GM18519 (cell line): ENCODE measurements around the gene SLC34A3.

Source experiments
- ATAC-seq: cut with Tn5 transposase; IDR thresholded peaks from one replicate; pipeline ENCODE4 v1.9.1; 2021; ENCODE audit warnings: mild to moderate bottlenecking, moderate library complexity; ENCODE audit not compliant: unreplicated experiment, low FRiP score

Gene SLC34A3

DNA sequence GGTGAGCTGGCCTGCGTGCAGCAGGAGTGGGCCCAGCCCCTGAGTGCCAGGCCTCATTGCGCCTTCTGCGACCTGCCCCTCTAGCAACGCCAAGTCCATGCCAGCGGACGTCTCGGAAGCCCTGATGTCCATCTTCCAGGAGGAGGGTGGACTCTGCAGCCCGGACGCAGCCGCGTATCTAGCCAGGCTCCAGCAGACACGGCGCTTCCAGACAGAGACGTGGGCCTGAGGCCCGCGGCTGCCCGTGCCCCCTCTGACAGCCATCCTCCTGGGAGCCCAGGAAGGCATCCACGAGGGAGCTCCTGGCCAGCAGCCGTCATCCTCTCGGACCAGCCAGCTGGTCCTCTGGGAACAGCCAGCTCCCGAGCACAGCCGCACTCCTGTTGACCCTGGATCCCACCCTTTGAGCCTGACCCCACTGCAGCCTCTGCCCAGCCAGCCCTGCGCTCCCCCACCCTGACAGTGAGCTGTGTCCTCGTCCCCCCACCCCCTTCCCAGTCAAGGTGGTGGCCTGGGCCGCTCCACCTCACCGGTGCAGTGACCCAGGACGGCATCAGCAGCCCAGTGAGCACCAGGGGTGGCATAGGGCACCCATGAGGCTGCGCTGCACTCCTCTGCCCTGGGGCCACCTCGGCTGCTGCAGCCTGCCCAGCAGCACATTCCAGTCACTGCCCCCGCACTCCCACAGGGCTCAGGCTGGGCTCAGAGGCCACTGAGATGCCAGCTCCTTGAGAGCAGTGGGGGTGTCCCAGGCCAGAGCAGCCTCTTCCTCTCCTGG lies 14.3 kb upstream of the SLC34A3 start:
- no peak for ATAC-seq

DNA sequence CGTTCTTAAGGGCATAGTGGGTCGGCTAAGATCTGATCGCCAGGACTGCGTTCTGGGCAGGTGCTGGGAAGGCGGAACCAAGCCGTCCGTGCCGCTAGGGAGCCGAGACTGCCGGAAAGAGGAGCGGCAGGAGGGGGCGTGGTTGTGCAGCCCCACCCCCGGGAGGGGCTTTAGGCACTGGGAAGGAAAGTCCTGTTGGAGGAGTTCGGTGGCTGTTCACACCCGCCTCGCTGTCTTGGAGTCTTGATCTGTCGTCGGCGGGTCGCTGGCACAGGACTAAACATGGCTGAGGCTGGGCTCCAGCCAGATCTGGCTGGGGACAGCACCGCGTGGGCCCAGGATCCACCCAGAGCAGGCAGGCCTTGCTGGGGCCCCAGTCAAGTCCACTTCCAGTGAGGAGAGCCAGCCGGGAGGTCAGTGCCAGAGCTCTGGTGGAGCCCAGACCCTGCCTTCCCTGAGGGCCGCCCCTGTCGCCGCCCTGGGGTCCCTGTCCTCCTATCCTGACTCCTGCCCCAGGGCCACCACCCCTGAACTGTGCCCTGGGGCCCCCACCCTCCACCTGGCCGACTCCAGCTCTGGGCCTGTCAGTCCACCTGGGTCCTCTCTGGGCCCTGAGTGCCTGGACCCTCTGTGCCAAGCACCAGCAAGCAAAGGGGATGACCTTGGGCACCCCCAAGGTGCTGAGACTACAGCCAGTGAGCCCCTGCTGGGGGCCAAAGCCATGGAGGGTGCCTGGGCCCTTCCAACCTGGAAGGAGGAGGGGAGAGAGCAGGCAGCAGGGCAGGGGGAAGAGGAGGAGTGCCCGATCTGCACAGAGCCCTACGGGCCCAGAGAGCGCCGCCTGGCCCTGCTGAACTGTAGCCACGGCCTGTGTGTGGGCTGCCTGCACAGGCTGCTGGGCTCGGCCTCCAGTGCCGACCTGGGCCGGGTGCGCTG lies 13.2 kb upstream of the SLC34A3 start:
- ATAC-seq: no peak

- no peak for ATAC-seq
Measured at GRCh38 chr9:137218212-137218753, 12.4 kb upstream of the SLC34A3 start.

DNA sequence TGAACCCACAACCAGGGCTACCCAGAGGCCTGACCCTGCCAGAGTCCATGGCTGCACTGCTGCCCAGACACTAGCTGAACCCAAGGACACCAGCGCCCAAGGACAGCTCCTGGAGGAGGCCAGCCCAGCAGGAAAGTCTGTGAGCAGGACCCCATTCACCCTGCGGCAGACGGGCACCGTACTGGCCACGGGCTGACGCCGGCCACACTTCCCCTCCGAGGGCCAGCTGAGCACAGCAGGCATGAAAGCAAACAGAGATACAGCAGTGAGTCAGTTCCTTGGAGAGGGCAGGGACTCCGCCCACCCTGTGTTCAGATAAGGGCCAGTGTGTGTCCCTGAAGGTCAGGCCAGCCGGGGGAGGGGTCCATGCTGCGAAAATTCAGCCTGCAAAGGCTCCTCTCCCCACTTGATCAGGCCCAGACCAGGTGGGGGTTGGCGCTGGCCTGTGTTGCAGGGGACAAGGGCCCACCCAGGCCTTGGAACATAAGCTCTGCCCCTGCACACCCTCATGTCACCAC lies 11.9 kb upstream of the SLC34A3 start:
- no peak for ATAC-seq

DNA sequence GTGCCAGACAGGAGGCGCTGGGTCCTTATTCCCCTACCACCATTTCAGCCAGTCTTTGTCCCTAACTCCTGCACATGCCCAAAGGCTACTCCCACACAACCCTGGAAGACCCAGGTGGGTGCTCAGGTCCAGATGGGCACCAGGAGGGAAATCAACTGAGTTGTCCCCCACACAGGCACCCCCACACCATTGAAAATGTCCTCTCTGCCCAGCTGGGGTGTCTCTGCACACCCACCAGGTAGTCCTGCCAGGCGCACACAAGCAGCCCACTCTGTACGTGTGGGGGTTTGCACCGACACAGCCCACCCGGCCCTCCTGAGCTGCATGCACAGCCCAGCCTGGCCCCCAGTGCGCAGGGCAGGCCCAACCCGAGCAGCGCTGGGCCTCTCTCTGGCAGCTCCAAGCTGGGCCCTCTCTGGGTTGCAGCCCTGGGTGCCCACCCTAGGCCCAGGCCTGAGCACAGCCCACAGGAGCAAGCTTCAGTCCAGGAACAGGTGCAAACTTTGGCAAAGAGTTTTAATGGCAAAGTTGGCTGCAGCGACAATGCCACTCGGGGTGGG lies 10.9 kb upstream of the SLC34A3 start:
- ATAC-seq: no peak

- no peak for ATAC-seq
Measured at GRCh38 chr9:137220317-137221094, 10.2 kb upstream of the SLC34A3 start.

GRCh38 chr9:137221095-137221505 lies 9.6 kb upstream of the SLC34A3 start:
- no peak for ATAC-seq

- no peak for ATAC-seq
Measured at GRCh38 chr9:137221506-137222111, 9.1 kb upstream of the SLC34A3 start.

- ATAC-seq: no peak
Measured at GRCh38 chr9:137222190-137223077, 8.3 kb upstream of the SLC34A3 start, which contains the start of gene RNF208. RNF208 (minus strand) TSS chr9:137222240; CDS start chr9:137221212, 1,028 bp downstream.

DNA sequence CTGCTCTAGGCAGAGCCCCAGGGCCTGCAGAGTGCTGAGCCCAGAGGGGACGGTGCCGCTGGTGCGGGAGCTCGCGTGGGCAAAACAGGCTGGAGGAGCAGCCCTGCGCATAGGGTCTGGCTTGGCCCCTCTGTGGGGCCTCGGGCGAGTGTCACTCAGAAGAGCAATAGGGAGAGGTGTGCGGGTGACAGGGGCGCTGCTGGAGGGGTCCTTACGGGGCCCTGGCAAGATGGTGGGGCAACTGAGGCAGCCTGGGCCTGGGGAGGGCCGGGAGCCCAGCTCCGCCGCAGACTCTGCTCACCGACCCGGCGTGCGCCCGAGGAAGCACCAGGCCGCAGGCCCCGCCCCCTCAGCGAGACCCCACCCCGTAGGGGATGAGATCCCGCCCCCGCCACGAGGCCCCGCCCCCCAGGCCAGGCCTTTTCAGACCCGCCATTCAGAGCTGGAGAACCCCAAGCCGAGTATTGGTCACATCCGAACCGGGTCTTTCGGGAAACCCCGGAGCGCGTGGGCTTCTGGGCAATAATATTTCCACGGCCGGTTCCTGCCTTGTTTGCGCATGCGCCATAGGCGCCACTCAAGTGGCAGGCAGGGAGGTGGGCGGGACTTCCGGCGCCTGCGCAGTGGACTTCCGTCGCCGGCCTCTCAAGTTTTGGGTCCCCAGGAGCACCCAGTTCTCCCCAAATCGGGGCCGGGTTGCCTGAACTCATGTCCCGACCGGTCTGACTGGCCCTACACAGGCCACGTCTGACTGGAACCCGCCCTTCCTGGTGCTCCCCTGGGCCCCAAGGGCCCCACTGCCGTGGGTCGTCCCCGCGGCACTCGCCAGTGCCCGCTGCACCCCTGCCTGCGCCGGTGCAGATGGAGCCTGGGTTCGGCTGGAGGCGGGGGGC lies 7.4 kb upstream of the SLC34A3 start:
- ATAC-seq: peak; percentile 45

DNA sequence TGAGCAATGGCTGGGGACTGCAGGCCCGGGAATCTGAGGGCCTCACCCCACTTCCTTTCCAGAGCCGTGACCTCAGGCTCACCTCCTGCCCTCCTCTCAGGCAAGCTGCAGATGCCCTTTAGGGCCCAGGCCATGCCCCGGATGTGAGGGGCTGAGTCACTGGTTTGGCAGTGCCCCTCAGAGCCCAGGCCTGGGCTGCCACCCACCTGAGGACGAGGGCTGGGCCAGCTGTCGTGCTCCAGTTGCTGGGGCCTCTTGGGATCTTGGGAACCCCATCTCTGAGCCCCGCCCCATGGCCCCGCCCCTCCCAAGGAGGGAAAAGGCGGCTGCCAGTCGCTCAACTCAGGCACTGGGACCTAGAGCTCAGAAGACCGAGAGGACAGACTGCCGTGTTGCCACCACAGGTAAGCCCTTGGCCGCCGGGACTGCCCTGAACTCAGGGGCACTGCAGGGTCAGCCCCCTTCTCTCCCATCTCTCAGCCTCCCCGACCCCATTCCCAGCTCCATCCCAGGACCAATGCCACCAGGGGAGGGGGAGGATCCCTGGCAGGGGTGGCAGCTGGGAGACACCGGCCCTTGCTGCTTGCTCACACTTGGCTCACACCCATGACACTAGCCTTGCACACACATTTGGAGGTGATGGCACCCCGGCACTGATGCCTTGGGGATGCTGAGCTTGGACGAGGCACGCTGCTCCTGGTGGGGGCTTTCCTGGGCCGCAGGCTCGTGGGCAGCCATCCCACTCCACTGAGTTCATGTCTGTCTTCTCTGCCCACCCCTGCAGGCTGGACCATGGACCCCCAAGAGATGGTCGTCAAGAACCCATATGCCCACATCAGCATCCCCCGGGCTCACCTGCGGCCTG lies 5.6 kb upstream of the SLC34A3 start, which contains the start of gene CYSRT1:
Gene CYSRT1, plus strand, starts transcription at position 345 of the 865 bp plus-strand sequence. Its CDS starts 448 bp downstream, at position 793.
- ATAC-seq: no peak

DNA sequence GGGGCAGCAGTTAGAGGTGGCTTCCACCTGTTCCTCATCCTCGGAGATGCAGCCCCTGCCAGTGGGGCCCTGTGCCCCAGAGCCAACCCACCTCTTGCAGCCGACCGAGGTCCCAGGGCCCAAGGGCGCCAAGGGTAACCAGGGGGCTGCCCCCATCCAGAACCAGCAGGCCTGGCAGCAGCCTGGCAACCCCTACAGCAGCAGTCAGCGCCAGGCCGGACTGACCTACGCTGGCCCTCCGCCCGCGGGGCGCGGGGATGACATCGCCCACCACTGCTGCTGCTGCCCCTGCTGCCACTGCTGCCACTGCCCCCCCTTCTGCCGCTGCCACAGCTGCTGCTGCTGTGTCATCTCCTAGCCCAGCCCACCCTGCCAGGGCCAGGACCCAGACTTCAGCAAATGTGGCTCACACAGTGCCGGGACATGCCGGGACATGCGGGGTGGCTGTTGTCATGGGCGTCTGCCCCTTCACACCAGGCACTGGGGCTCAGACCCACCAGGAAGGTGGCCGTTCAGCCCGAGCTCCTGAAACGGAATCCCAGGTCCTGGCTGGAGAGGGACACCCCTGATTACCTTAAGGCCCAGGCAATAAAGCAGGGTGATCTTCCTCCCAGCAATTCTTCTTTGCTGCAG lies 4.9 kb upstream of the SLC34A3 start:
- no peak for ATAC-seq

DNA sequence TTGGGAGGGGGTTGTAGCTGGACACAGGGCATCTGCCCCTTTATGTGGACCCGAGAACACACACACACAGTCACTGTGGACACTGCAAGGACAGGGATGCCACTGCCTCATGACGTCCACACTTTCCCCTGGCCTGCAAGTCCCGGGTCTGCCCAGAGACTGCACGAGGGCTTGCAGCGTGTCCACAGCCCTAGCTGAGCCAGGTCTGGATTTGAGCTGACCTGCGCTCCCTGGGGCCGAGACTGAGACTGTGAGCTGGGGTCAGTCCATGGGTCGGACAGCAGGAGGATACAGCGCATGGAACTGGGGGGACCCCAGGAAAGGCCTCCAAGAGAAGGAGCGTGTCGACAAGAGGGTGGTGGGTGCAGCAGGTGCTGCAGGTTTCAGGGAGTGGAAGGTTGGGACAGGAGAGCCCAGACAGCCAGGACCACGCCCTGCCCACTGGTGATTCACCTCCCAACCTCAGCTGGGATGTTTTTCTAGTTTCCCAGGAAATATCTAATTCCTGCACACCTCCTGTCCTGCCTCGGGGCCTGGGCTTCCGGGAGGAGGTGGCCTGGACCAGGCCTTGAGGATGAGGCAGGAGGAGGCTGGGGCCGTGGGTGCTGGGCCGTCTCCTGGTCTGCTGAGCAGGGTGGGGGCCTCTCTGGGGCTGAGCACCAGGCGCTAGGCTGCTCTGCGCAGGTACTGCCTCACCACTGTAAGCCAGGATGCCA lies 4.2 kb upstream of the SLC34A3 start:
- ATAC-seq: no peak

DNA sequence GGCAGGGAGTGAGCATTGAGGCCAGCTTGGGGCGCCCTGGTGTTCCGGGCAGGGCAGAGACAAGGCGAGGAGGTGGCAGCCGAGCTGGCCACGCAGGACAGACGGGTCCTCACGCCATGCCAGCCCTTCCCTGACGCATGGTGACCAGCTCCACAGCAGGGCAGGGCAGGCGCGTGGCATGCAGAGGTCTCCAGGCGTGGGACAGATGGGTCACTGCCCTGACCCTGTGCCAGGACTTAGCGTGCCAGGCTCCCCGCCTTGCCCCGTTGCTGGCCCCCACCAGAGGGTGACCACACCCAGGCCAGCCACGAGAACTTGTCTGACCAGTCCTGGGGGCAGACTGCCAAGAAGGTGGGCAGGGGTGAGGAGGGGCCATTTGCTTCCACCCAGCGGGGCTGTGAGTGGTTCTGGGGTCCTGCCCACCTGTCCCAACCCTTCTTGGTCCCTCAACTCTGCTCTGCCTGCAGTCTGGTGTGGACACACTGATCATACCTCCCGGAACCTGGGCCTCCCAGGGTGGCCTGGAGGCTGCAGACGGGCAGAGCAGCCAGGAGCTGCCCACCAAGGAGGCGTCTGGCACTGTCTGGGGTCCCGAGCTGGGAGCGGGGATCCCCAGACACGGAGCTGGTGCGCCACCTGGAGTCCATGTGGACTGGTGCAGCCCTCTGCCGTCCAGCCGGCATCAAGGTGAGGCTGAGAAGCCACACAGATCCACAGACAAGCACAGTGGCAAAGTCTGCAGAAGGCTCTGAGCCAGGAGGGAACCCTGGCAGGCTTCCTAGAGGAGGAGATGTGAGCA lies 3.4 kb upstream of the SLC34A3 start, which contains the start of gene RNF224:
Gene RNF224, plus strand, starts transcription at position 449 of the 799 bp plus-strand sequence. CDS start 834 bp downstream, outside the sequence.
- no peak for ATAC-seq
